HFFc6 (cell line): ENCODE measurements around the gene SLC22A2. TPM values are rescaled to one million over a fixed set of nuclear protein-coding genes. Genes with fewer than 3 reads are reported as not detected.

Experiments used
- DNase-seq: peaks from one replicate; pipeline ENCODE4 v3.0.0-alpha.2; 2018
- H3K27ac Mint-ChIP-seq: 2 replicates; pipeline ENCODE4 v1.8.0; 2020; ENCODE audit warnings: mild to moderate bottlenecking, mixed read lengths
- H3K27me3 Mint-ChIP-seq: 2 replicates; pipeline ENCODE4 v1.8.0; 2021; ENCODE audit warnings: mild to moderate bottlenecking, moderate library complexity, mixed read lengths; ENCODE audit not compliant: insufficient read depth
- H3K36me3 Mint-ChIP-seq: 2 replicates; pipeline ENCODE4 v1.8.0; 2021; ENCODE audit warnings: low read depth, mixed read lengths
- H3K4me1 Mint-ChIP-seq: 2 replicates; pipeline ENCODE4 v1.8.0; 2020; ENCODE audit warnings: low read depth, mixed read lengths
- H3K4me3 Mint-ChIP-seq: 2 replicates; pipeline ENCODE4 v1.8.0; 2020; ENCODE audit warnings: mild to moderate bottlenecking, moderate library complexity, mixed read lengths
- H3K9me3 Mint-ChIP-seq: 2 replicates; pipeline ENCODE4 v1.8.0; 2020; ENCODE audit warnings: mild to moderate bottlenecking, mixed read lengths
- CTCF ChIP-seq: fragments of 200-600 bp; sonication (generic); IDR thresholded peaks from 2 replicates; pipeline ENCODE4 v1.5.0; 2021; ENCODE audit warnings: antibody characterized with exemption, mild to moderate bottlenecking
- total RNA-seq, 6 experiments: library from RNA; stranded (reverse); fragmentation: NEBNext Ultra II Directional; extraction: Animal tissue kit (Norgen Biotek cat#: 25700); gene quantifications; 2 replicates in 1 of 6; 3 replicates in 5 of 6; pipeline ENCODE4 v1.2.3, GENCODE V29; 2021

Gene SLC22A2
- total RNA-seq, 6 experiments from 2014 or later: not detected

DNA sequence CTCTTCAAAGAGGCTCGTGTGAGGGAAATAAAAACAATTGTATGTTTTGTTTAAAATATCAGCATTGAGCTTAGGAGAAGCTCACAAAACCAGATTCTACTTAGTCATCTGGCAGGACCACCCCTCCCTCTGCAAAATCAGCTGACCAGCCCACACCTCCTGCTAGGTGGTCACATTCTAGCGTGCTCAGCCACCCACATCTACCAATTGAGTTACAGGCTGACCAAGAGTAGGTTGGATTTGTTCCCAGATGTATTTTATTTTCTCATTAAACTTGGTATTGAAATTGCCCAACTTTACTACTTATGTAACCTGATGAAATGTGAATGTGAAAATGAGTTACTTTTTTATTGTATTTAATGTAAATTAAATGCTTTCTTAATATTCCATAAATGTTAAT lies 56.2 kb downstream of the SLC22A2 start:
- Mint-ChIP-seq H3K4me3 (no peak overlapping the region), H3K9me3 (peaks cover 25% of the 10 kb centered on the region), H3K27me3 (peaks cover 2% of the 10 kb centered on the region; the same call in 1 of the 2 replicates), H3K27ac (no peak overlapping the region), H3K36me3 (no peaks in the 10 kb centered on the region), H3K4me1 (no peaks in the 10 kb centered on the region)
- DNase-seq: no peak
- no peak for TF ChIP-seq CTCF

- peaks cover 2% of the 10 kb centered on the region; the same call in 1 of the 2 replicates for H3K27me3 Mint-ChIP-seq
- H3K27ac Mint-ChIP-seq: no peak overlapping the region
- H3K9me3 Mint-ChIP-seq: peaks cover 22% of the 10 kb centered on the region
- H3K4me1 Mint-ChIP-seq: no peaks in the 10 kb centered on the region
- no peak for TF ChIP-seq CTCF
- H3K36me3 Mint-ChIP-seq: no peaks in the 10 kb centered on the region
- no peak overlapping the region for H3K4me3 Mint-ChIP-seq
- no peak for DNase-seq
Measured at GRCh38 chr6:160201061-160201460, 57.6 kb downstream of the SLC22A2 start.

DNA sequence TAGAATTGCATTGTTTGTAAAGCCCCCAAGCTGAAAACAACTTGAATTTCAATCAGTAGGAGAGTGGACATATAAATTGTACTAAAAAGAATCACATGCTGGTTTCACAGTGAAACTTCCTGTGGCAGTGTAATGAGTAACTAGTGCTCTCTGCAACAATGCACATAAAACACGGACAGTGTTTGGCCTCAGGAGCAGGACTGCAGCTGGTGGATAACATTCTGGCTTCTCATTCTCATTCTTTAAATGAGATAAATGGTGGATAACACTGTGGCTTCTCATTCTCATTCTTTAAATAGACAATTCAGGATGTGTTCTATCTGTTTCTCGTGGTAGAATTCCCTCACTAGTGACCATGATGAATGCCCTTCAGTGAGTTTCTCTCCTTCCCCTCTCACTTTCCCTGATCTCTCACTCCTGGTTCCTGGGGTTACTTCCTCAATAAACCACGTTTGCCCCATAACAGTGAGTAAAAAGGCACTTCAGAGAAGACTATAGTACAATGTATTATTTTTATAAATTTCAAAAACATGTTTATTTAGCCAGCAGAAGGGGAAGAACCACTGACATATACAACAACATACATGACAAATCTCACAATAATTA lies 59.9 kb downstream of the SLC22A2 start:
- Mint-ChIP-seq H3K27me3 (peaks cover 2% of the 10 kb centered on the region; the same call in 1 of the 2 replicates), H3K4me3 (no peak overlapping the region), H3K36me3 (no peaks in the 10 kb centered on the region), H3K9me3 (peaks cover 30% of the 10 kb centered on the region), H3K4me1 (no peaks in the 10 kb centered on the region), H3K27ac (no peak overlapping the region)
- TF ChIP-seq CTCF: no peak
- no peak for DNase-seq

DNA sequence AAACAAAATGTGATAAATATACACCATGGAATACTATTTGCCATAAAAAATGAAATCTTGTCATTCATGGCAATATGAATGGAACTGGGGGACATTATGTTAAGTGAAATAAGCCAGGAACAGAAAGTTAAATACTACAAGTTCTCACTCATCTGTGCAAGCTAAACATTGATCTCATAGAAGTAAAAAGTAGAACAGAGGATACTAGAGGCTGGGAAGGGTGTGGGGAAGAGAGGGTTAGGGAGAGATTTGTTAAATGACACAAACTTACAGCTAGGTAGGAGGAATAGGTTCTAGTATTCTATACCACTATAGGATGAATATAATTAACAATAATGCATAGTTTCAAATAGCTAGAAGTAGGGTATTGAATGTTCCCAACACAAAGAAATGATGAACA lies 61.0 kb downstream of the SLC22A2 start:
- Mint-ChIP-seq H3K4me1 (no peaks in the 10 kb centered on the region), H3K27me3 (peaks cover 2% of the 10 kb centered on the region; the same call in 1 of the 2 replicates), H3K27ac (no peak overlapping the region), H3K4me3 (no peak overlapping the region), H3K9me3 (peaks cover 37% of the 10 kb centered on the region), H3K36me3 (no peaks in the 10 kb centered on the region)
- TF ChIP-seq CTCF: no peak
- no peak for DNase-seq

GRCh38 chr6:160194808-160195207 lies 63.8 kb downstream of the SLC22A2 start:
- TF ChIP-seq CTCF: no peak
- H3K27me3 Mint-ChIP-seq: peaks cover under 1% of the 10 kb centered on the region; the same call in 1 of the 2 replicates
- no peak overlapping the region for H3K4me3 Mint-ChIP-seq

More at GRCh38 chr6:160194808-160195207, 63.8 kb downstream of the SLC22A2 start:
- Mint-ChIP-seq H3K27ac (no peak overlapping the region), H3K9me3 (peaks cover 44% of the 10 kb centered on the region), H3K36me3 (no peaks in the 10 kb centered on the region), H3K4me1 (no peaks in the 10 kb centered on the region)
- no peak for DNase-seq
